Measurements from ENCODE around the gene LRIT3.
"Not testable (repeated sequence)": the region's sequence is repeated elsewhere in the genome, so short reads cannot be mapped to it uniquely, and the experiment has no call there.

LRIT3 gene

GRCh38 chr4:109850601-109851000 lies 2.7 kb downstream of the LRIT3 start:
- no peak for DNase-seq (ENCODE audit: low read depth in 2 of 2, low spot score in 1 of 2)

GRCh38 chr4:109859426-109860300 lies 11.8 kb downstream of the LRIT3 start:
- not testable (repeated sequence) for DNase-seq (ENCODE audit: low read depth in 2 of 2, low spot score in 1 of 2)

GRCh38 chr4:109861271-109861670 lies 13.4 kb downstream of the LRIT3 start:
- DNase-seq (ENCODE audit: low read depth in 2 of 2, low spot score in 1 of 2): no peak

DNA sequence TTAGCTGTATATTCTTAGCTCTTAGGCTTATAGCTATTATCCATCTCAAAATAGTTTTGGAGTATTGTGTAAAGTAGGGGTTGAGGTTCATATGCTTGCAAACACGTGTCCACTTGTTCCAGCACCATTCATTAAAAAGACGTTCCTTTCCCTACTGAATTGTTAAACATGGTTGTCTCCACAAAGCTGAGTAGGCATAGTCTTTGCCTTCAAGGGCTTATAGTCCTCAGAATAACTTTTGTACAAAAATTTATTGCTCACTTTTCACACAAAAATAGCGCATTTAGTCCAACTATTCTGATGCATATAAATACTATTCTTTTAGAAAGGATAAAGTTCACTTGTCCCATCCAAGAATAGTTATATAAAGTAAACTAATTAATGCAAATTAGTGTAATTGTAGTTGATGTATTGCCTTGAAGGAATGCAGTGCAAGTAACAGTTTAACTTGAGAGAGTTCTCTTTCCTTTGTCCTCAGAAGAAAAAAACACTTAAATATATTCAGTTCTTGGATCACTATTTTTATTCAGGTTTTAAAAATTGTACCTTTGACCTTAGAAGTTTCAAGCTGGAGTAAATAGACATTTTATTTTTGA lies 14.1 kb downstream of the LRIT3 start:
- no peak for DNase-seq (ENCODE audit: low read depth in 2 of 2, low spot score in 1 of 2)

DNA sequence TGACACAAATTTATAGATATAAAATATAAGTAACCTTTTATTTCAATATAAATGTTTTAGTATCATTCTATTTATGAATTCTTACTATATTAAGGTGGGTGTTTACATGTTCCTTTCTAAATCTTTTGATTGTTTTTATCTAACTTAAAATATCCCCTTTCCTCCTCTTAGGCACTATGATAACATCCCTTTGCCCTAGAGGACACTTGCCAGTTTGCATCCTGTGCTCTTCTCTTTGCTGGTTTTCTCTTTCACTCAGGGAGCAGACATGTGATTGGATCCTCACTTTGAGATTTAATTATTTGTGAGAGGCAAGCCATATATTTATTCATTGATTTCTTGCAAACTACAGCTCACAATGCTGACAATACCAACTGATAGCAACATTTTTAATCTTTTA lies 16.2 kb downstream of the LRIT3 start:
- no peak for DNase-seq (ENCODE audit: low read depth in 2 of 2, low spot score in 1 of 2)

DNA sequence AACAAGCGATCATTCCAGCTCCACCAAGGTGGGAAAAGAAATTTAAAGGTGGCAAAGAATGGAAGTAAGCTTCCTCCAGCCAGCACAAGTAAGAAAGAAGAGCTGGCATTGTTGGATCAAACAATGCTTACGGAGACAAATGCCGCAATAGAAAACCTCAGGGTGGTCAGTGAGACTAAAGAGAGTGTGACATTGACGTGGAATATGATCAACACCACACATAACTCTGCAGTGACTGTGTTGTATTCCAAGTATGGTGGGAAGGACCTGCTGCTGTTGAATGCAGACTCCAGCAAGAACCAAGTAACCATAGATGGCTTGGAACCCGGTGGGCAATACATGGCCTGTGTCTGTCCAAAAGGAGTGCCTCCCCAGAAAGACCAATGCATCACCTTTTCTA lies 22.2 kb downstream of the LRIT3 start:
- no peak for DNase-seq (ENCODE audit: low read depth in 2 of 2, low spot score in 1 of 2)

DNA sequence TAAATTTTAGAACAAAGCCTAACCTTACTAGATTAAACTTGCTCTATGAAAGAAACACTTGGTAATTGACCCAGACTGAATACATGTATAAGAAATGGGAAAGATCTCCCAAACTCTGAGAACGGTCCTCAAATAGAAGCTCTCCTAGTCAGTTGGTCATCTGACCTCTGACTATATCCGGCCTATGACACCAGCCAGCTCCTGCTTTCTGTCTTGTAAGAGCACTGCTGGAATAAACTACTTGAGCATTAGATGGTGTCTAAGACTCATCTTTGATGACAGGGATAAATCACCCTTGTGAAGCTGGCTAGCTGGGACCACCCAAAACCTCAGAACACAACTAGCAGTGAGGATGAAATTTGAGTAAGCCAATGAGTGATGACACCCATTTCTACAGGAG lies 24.2 kb downstream of the LRIT3 start:
- DNase-seq (ENCODE audit: low read depth in 2 of 2, low spot score in 1 of 2): no peak

DNA sequence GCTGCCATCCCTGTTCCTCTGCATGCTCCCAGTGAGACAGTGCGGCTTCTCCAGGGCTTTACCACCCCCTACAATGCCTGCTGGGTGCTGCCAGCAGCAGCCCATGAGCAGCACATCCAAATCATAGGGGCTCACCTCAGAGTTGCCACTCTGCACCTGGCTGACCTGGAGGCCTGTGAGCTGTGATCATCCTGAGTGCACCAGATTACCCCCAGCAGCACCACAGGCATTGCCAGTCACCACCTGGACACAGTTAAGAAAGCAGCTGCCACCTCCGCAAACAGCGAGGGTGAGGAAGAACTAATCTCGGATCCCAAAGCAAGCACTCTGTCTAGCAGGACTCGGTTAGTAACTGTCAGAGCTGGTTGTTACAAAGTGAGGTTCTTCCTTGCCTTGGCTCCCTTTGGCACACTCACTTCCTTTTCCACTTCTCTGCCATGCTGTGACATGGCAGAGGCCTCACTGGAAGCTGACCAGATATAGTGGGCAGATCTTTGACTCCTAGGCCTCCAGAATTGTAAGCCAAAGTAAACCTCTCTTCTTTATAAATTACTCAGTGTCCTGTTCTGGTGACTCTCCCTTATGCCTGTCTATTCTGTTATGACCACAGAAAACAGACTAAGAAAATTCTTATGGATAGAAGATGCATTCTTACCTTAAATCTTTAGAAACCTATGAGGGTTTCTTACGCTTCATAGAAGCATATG lies 25.2 kb downstream of the LRIT3 start:
- DNase-seq (ENCODE audit: low read depth in 2 of 2, low spot score in 1 of 2): no peak

DNA sequence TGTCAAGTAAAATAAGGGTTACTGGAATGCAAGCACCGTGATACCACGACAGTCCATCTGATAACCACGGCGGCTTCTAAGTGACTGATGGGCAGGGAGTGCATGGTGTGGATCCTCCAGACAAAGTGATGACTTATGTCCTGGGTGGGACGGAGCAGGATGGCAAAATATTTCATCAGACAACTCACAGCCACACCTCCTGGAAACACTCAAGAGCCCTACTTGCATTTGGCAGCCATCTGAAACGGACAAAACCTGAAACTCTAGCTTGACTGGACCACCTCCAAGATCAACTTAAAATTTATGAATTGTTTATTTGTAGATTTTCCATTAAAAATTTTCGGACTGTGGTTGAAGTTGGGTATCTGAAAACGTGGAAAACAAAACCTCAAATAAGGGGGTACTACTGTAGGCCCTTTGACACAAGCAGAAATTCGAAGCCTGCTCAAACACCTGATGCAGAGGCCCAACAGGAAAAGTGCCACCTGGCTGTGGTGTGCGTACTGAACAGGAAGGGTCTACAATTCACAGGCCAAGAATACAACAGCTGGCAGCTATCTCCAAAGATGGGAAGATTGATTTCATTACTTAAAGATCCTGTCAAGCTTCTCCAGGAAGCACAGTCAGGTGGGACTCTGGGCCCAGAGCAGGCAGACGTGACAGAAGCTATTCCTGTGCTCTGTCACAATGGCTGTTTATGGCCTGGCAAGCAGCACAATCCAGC lies 26.0 kb downstream of the LRIT3 start:
- DNase-seq (ENCODE audit: low read depth in 2 of 2, low spot score in 1 of 2): no peak

DNA sequence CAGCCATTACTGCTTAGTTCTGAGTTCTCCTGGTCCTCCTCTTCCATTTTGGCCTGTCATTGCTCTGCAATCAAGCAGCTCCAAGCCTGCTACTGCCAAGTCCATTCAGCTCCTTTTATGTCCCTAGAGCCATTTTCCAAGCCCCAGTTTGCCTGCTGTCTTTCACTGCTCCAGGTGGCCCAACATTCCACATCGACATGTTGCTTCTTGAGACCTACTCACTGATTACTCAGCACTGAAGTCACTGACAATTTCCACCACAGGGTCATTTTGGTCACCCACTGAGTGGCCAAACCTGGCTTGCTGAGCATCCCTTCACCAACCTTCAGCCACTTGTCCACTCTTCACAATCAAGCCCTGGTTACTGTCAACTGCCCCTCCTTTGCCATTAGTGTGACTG lies 27.2 kb downstream of the LRIT3 start:
- no peak for DNase-seq (ENCODE audit: low read depth in 2 of 2, low spot score in 1 of 2)

DNA sequence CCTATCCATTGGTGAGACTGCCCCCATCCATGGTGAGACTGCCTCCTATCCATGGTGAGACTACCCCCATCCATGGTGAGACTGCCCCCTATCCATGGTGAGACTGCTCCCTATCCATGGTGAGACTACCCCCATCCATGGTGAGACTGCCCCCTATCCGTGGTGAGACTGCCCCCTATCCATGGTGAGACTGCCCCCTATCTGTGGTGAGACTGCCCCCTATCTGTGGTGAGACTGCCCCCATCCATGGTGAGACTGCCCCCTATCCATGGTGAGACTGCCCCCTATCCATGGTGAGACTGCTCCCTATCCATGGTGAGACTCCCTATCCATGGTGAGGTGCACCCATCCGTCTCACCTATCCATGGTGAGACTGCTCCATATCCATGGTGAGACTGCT lies 27.6 kb downstream of the LRIT3 start:
- not testable (repeated sequence) for DNase-seq (ENCODE audit: low read depth in 2 of 2, low spot score in 1 of 2)

- no peak for DNase-seq (ENCODE audit: low read depth in 2 of 2, low spot score in 1 of 2)
Measured at GRCh38 chr4:109876634-109877265, 28.8 kb downstream of the LRIT3 start.

DNA sequence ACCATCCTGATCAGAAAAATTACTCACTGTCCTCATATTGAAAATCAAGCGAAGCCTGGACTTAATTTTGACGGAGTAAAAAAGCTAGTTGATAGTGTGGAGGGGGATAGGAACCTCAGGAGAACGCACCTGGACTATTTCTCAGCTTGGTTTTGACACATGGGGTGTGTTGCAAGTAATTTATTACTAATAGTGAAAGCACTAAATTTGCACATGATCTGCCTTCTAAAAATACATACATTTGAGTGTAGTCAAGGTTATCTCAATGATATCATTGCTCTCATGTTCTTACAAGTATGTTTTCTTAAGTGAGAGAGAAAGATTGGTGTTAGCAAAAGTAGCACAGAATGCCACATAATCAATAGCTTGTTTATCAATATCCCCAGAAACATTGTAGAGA lies 29.5 kb downstream of the LRIT3 start:
- no peak for DNase-seq (ENCODE audit: low read depth in 2 of 2, low spot score in 1 of 2)

GRCh38 chr4:109878355-109878754 lies 30.4 kb downstream of the LRIT3 start:
- DNase-seq (ENCODE audit: low read depth in 2 of 2, low spot score in 1 of 2): no peak

GRCh38 chr4:109879081-109879480 lies 31.2 kb downstream of the LRIT3 start:
- no peak for DNase-seq (ENCODE audit: low read depth in 2 of 2, low spot score in 1 of 2)

DNA sequence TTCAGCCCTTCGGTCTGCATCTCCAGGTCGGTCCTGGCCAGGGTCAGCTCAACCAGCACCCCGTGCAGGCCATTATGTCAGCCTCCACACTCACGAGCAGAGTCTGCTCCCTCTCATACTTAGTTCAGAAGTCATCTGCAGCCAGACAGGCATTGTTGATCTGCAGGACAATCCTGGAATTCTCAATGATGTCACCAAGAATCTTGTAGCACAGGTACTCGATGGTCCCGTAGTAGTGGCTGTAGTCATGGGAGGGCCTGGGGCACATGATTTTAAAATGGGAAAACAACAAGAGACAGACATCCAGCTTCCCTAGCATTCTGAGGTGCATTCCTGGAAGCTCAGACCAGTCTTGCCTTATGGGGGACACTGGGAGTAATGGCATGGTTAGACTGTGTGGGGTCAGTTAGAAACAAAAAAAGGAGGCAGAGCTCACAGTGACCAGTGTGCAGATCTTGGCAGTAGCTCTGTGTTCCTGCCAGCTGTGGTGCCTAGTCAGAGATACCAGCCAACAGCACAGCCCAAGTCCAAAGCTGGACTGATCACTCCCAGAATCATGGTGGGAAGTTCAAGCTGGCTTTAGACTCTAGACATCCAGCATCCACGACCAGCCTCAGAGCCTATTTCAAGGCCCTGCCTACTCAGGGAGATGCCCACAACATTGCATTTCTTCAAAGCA lies 31.9 kb downstream of the LRIT3 start:
- no peak for DNase-seq (ENCODE audit: low read depth in 2 of 2, low spot score in 1 of 2)

GRCh38 chr4:109886303-109886702 lies 38.4 kb downstream of the LRIT3 start:
- DNase-seq (ENCODE audit: low read depth in 2 of 2, low spot score in 1 of 2): no peak

DNA sequence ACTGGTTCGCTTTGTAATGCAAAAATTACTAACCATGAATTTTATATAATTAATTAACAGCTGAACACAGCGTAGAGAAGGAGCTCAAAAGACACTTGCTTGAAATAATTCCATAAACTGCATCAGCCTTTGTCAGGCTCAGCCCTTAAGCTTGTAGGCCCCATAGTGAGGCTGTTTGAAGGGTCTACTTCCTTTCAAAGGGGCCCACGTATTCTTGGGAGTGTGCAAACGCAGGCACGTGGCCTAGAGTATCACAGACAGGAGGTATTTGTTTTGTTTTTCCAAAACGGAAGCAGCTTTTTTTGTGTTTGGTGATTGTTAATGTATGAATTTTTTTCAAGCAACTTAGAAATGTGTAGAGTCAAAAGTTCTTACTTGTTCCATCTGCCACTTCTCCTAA lies 39.2 kb downstream of the LRIT3 start:
- no peak for DNase-seq (ENCODE audit: low read depth in 2 of 2, low spot score in 1 of 2)

GRCh38 chr4:109890076-109890475 lies 42.2 kb downstream of the LRIT3 start:
- DNase-seq (ENCODE audit: low read depth in 2 of 2, low spot score in 1 of 2): no peak

- no peak for DNase-seq (ENCODE audit: low read depth in 2 of 2, low spot score in 1 of 2)
Measured at GRCh38 chr4:109902559-109903251, 54.8 kb downstream of the LRIT3 start.
